NCI-H510A (cell line): ENCODE measurements around the gene NT5C.
"Not testable (repeated sequence)": the region's sequence is repeated elsewhere in the genome, so short reads cannot be mapped to it uniquely, and the experiment has no call there.

ENCODE experiments used
- DNase-seq: peaks from one replicate; lab custom pipeline; 2025; lab: John Stamatoyannopoulos, UW

Gene NT5C

GRCh38 chr17:75144816-75145512 lies 13.4 kb upstream of the NT5C start:
- no peak for DNase-seq

GRCh38 chr17:75142236-75142971 lies 10.9 kb upstream of the NT5C start:
- no peak for DNase-seq

DNA sequence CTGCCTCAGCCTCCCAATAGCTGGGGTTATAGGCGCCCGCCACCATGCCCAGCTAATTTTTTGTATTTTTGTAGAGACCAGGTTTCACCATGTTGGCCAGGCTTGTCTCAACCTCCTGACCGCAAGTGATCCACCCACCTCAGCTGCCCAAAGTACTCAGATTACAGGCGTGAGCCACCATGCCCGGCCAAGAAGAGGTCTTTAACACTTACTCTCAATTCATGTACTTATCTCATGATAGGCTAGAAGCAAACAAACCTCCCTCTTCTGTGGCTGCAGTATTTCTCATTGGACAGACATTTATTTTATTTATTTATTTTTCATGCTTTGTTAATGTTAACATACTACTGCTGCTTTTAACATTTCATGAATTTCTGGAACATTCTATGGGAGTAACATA lies 7.0 kb upstream of the NT5C start:
- no peak for DNase-seq

DNA sequence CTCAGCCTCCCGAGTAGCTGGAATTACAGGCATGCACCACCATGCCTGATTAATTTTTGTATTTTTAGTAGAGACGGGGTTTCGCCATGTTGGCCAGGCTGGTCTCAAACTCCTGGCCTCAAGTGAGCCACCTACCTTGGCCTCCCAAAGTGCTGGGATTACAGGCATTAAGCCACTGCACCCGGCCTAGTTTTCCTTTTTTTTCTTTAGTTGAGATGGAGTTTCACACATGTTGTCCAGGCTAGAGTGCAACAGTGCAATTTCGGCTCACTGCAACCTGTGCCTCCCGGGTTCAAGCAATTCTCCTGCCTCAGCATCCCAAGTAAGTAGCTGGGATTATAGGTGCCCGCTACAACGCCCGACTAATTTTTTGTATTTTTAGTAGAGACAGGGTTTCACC lies 6.2 kb upstream of the NT5C start:
- not testable (repeated sequence) for DNase-seq

DNA sequence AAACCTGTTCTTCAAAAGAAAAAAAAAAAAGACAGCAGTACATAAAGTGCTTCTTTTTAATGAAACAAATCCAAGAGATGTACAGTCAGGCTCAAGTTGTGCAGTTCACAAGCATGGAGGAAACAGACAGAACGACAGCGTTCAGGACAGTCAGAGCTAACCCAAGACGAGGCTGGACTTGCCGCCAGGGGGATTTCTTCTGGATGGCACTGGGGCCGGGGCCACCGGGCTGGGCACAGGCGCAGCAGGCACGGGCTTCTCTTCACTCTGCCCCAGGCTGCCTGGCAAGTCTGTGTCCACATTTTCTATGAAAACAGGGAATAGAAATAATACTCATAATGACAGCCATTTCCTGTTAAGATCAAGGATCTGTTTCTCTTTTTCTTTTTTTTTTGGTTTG lies 4.4 kb upstream of the NT5C start:
- no peak for DNase-seq

DNA sequence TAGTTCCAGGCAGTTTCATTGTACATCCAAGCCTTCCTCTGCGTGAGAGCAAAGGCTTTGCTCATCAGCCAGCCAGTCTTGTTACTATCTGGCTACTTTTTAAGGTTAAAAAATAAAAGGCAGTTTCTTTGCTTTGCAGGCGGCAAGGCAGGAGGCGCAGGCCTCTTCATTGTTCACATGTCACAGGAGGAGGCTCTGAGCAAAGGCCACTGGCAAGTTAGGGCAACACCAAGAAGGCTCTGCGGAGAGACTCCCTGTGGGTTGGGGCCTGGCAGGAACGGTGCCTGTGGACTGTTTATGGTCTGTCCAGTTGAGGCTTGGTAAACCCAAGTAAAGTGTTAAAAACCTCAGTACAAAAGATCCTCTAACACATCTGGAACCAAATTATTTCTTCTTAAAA lies 3.9 kb upstream of the NT5C start:
- no peak for DNase-seq

DNA sequence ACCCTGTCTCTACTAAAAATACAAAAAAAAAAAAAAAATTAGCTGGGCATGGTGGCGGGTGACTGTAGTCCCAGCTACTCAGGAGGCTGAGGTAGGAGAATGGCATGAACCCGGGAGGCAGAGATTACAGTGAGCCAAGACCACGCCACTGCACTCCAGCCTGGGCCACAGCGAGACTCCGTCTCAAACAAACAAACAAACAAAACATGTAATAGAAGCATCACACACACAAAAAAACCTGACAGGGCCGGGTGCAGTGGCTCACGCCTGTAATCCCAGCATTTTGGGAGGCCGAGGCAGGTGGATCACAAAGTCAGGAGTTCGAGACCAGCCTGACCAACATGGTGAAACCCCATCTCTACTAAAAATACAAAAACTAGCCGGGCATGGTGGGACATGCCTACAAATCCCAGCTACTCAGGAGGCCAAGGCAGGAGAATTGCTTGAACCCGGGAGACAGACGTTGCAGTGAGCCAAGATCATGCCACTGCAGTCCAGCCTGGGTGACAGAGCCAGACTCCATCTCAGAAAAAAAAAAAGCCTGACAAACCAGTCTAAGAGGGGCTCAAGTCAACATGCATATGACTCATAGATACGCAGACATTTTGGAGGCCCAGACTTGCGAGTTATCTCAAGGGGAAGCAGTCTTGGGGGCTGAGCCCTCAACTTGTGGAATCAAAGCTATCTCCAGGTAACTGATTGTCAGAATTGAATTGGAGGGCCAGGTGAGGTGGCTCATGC lies 2.2 kb upstream of the NT5C start:
- DNase-seq: not testable (repeated sequence)

DNA sequence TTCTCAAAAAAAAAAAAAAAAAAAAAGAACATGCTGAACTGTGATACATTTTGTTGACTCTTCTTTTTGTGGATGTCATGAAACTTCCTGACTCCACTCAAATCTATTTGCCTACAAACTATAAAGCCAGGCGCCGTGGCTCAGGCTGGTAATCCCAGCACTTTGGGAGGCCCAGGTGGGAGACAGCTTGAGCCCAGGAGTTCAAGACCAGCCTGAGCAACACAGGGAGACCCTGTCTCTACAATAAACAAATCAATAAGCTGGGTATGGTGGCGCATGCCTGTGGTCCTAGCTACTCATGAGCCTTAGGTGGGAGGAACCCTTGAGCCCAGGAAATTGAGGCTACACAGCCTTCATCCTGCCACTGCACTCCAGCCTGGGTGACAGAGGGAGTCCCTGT lies 1.5 kb upstream of the NT5C start:
- DNase-seq: no peak

GRCh38 chr17:75132018-75133000 lies 767 bp upstream of the NT5C start:
- DNase-seq: not testable (repeated sequence)

- peak; percentile 41 for DNase-seq
Observed at GRCh38 chr17:75130632-75131277, 787 bp downstream of the NT5C start.

GRCh38 chr17:75130059-75130631 lies 1.4 kb downstream of the NT5C start:
- no peak for DNase-seq

GRCh38 chr17:75129576-75129975 lies 2.0 kb downstream of the NT5C start:
- no peak for DNase-seq

GRCh38 chr17:75128694-75129505 lies 2.6 kb downstream of the NT5C start:
- no peak for DNase-seq

GRCh38 chr17:75127936-75128335 lies 3.6 kb downstream of the NT5C start:
- DNase-seq: not testable (repeated sequence)

DNA sequence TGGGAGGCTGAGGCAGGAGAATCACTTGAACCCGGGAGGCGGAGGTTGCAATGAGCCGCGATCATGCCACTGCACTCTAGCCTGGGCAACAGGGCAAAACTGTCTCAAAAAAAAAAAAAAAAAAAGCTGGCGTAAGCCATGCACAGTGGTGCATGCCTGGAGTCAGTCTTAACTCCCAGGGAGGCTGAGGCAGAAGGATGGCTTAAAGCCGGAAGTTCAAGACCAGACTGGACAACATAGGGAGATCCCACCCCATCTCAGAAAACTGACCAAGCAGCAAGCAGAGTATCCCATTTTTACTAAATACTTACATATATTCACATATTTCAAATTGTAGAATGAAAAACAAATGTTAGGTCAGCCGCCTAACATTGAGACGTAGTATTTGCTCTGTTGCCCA lies 4.6 kb downstream of the NT5C start:
- no peak for DNase-seq

GRCh38 chr17:75125984-75126383 lies 5.6 kb downstream of the NT5C start:
- DNase-seq: no peak

- DNase-seq: no peak
Observed at GRCh38 chr17:75124819-75125162, 6.8 kb downstream of the NT5C start.

- peak; percentile 84 for DNase-seq
Observed at GRCh38 chr17:75124041-75124818, 7.3 kb downstream of the NT5C start.

DNA sequence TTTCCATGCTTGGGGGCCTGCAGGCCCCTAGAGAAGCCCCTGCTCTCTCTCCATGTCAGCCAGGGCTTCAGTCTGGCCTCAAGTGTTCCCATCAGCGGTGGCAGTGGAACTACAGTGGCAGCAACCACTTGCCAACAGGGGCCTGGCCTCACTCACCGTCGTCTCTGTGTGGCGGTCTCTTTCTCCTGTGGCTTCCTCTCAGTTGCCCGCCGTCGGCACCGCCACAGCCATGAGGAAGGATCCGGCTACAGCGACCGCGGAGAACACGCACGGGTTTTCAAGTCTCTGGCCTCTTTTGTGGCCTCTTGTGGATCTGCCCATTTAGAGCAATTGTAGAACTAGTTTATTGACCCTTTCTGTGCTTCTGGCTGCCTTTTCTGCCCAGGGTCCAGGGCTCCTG lies 13.2 kb downstream of the NT5C start:
- no peak for DNase-seq
